Neural crest cell (in vitro differentiated cells): Measurements from ENCODE around the gene COL8A1. TPM values are rescaled to one million over a fixed set of nuclear protein-coding genes. Genes with fewer than 3 reads are reported as not detected.
"Not testable (repeated sequence)": the region's sequence is repeated elsewhere in the genome, so short reads cannot be mapped to it uniquely, and the experiment has no call there.

ENCODE experiments used
- DNase-seq: peaks from one replicate; pipeline ENCODE4 v3.0.0; 2021; ENCODE audit warnings: low read depth, mixed read lengths, low spot score
- H3K27ac Mint-ChIP-seq: one replicate; pipeline ENCODE4 v1.8.0; 2021; ENCODE audit warnings: mild to moderate bottlenecking, mixed read lengths; ENCODE audit not compliant: unreplicated experiment
- H3K27me3 Mint-ChIP-seq: 2 replicates; pipeline ENCODE4 v1.8.0; 2021; ENCODE audit warnings: low read depth, mild to moderate bottlenecking, mixed read lengths
- H3K36me3 Mint-ChIP-seq: 2 replicates; pipeline ENCODE4 v1.8.0; 2021; ENCODE audit warnings: low read depth, mild to moderate bottlenecking, mixed read lengths
- H3K4me1 Mint-ChIP-seq: 2 replicates; pipeline ENCODE4 v1.8.0; 2021; ENCODE audit warnings: mixed read lengths
- H3K4me3 Mint-ChIP-seq: one replicate; pipeline ENCODE4 v1.8.0; 2021; ENCODE audit warnings: mild to moderate bottlenecking, mixed read lengths
- H3K9me3 Mint-ChIP-seq: 2 replicates; pipeline ENCODE4 v1.8.0; 2021; ENCODE audit warnings: mixed read lengths
- CTCF ChIP-seq: fragments of 200-600 bp; sonication (generic); conservative IDR thresholded peaks from 2 replicates; pipeline ENCODE4 v1.5.0; 2021; ENCODE audit warnings: antibody characterized with exemption, mild to moderate bottlenecking
- total RNA-seq: library from RNA; stranded (reverse); gene quantifications from 2 replicates; pipeline ENCODE4 v1.2.1, GENCODE V29; 2021

Gene COL8A1
- total RNA-seq, 1 donor from 2014 or later: 0.28 TPM

- no peak for DNase-seq
- no peak for TF ChIP-seq CTCF
- peaks cover 44% of the 10 kb centered on the region for H3K27me3 Mint-ChIP-seq
- no peaks in the 10 kb centered on the region for H3K36me3 Mint-ChIP-seq
- H3K4me1 Mint-ChIP-seq: peaks cover 6% of the 10 kb centered on the region
- H3K4me3 Mint-ChIP-seq: no peak overlapping the region
- no peak overlapping the region for H3K27ac Mint-ChIP-seq
- H3K9me3 Mint-ChIP-seq: no peaks in the 10 kb centered on the region
These were observed 82.7 kb downstream of the COL8A1 start for GRCh38 chr3:99720985-99721632.

GRCh38 chr3:99721633-99722007 is 83.2 kb downstream of the COL8A1 start:
- Mint-ChIP-seq H3K27me3 (peaks cover 44% of the 10 kb centered on the region), H3K4me1 (peaks cover 3% of the 10 kb centered on the region), H3K27ac (no peak overlapping the region), H3K9me3 (no peaks in the 10 kb centered on the region), H3K36me3 (no peaks in the 10 kb centered on the region), H3K4me3 (no peak overlapping the region)
- no peak for DNase-seq
- TF ChIP-seq CTCF: no peak

- no peak for TF ChIP-seq CTCF
- H3K9me3 Mint-ChIP-seq: no peaks in the 10 kb centered on the region
- DNase-seq: no peak
- H3K36me3 Mint-ChIP-seq: no peaks in the 10 kb centered on the region
- H3K4me3 Mint-ChIP-seq: no peak overlapping the region
- H3K27ac Mint-ChIP-seq: no peak overlapping the region
- H3K27me3 Mint-ChIP-seq: peaks cover 38% of the 10 kb centered on the region
- H3K4me1 Mint-ChIP-seq: no peaks in the 10 kb centered on the region
These were observed 85.9 kb downstream of the COL8A1 start for GRCh38 chr3:99724276-99724675.

GRCh38 chr3:99730870-99731269 is 92.5 kb downstream of the COL8A1 start:
- no peak for TF ChIP-seq CTCF
- Mint-ChIP-seq H3K36me3 (no peaks in the 10 kb centered on the region), H3K9me3 (peaks cover 3% of the 10 kb centered on the region), H3K4me3 (no peak overlapping the region), H3K4me1 (no peaks in the 10 kb centered on the region), H3K27ac (no peak overlapping the region), H3K27me3 (no peaks in the 10 kb centered on the region)
- DNase-seq: no peak

GRCh38 chr3:99731499-99731898 is 93.1 kb downstream of the COL8A1 start:
- no peaks in the 10 kb centered on the region for H3K4me1 Mint-ChIP-seq
- H3K27ac Mint-ChIP-seq: no peak overlapping the region
- H3K27me3 Mint-ChIP-seq: no peaks in the 10 kb centered on the region
- no peaks in the 10 kb centered on the region for H3K36me3 Mint-ChIP-seq
- H3K9me3 Mint-ChIP-seq: peaks cover 3% of the 10 kb centered on the region
- no peak overlapping the region for H3K4me3 Mint-ChIP-seq
- no peak for TF ChIP-seq CTCF
- DNase-seq: no peak

GRCh38 chr3:99740371-99740770 is 102.0 kb downstream of the COL8A1 start:
- H3K9me3 Mint-ChIP-seq: peaks cover 10% of the 10 kb centered on the region
- H3K27me3 Mint-ChIP-seq, DNase-seq, H3K27ac Mint-ChIP-seq, H3K4me1 Mint-ChIP-seq, H3K36me3 Mint-ChIP-seq, H3K4me3 Mint-ChIP-seq: not testable (repeated sequence)
